HEK293 (cell line): ENCODE data around the gene MOGAT3.

ENCODE experiments used
- CTCF ChIA-PET: fragments of 350-600 bp; formaldehyde crosslinking; extraction: SDS; loops from one replicate; lab custom pipeline; 2021; ENCODE audit warnings: antibody characterized with exemption; lab: Yijun Ruan, JAX
- POLR2A ChIA-PET: fragments of 300-600 bp; formaldehyde crosslinking; extraction: SDS; loops from one replicate; lab custom pipeline; 2020; ENCODE audit warnings: antibody characterized with exemption, inconsistent platforms; lab: Yijun Ruan, JAX
- H3K27ac ChIP-seq: fragments of 200-500 bp; sonication (Bioruptor generic); 2 replicates; pipeline ENCODE4 v1.5.1; 2014; ENCODE audit warnings: low read depth, low read length, control low read depth, inconsistent platforms; ENCODE audit errors: extremely low read depth
- H3K36me3 ChIP-seq, 2 experiments: fragments of 200-500 bp in 1 of 2; sonication (Bioruptor generic) in 1 of 2; 1 replicate in 1 of 2; 2 replicates in 1 of 2; pipeline ENCODE4 v1.5.1; 2014 to 2017; ENCODE audit warnings: inconsistent platforms in 2 of 2, low read length in 2 of 2; ENCODE audit not compliant: control insufficient read depth in 2 of 2, insufficient read depth in 1 of 2
- H3K4me1 ChIP-seq: fragments of 200-500 bp; sonication (Bioruptor generic); 2 replicates; pipeline ENCODE4 v1.5.1; 2014; ENCODE audit warnings: mild to moderate bottlenecking, low read length, inconsistent platforms; ENCODE audit not compliant: control insufficient read depth, insufficient read depth
- H3K4me3 ChIP-seq: 2 replicates; pipeline ENCODE4 v1.5.1; 2011; ENCODE audit warnings: low read depth, mild to moderate bottlenecking, control low read depth, low read length, moderate library complexity
- H3K9me3 ChIP-seq: fragments of 200-500 bp; sonication (Bioruptor generic); 2 replicates; pipeline ENCODE4 v1.5.1; 2014; ENCODE audit warnings: low read depth, low read length, inconsistent platforms; ENCODE audit not compliant: control insufficient read depth, insufficient read depth
- EGR2 ChIP-seq: fragments of 450-650 bp; formaldehyde crosslinking; IDR thresholded peaks from 2 replicates; pipeline ENCODE4 v1.5.1; 2016; ENCODE audit warnings: low read depth, missing biosample characterization, missing genetic modification characterization
- GLIS1 ChIP-seq: fragments of 450-650 bp; formaldehyde crosslinking; IDR thresholded peaks from 2 replicates; pipeline ENCODE4 v1.5.1; 2016; ENCODE audit warnings: missing biosample characterization, missing genetic modification characterization
- SP7 ChIP-seq: fragments of 450-650 bp; formaldehyde crosslinking; IDR thresholded peaks from 2 replicates; pipeline ENCODE4 v1.5.1; 2016; ENCODE audit warnings: missing biosample characterization, missing genetic modification characterization
- ZBTB20 ChIP-seq: fragments of 450-650 bp; formaldehyde crosslinking; IDR thresholded peaks from 2 replicates; pipeline ENCODE4 v1.5.1; 2016; ENCODE audit warnings: missing biosample characterization, missing genetic modification characterization
- ZBTB48 ChIP-seq: fragments of 450-650 bp; formaldehyde crosslinking; IDR thresholded peaks from 2 replicates; pipeline ENCODE4 v1.5.1; 2016; ENCODE audit warnings: missing biosample characterization, missing genetic modification characterization
- ZFHX2 ChIP-seq: fragments of 450-650 bp; formaldehyde crosslinking; conservative IDR thresholded peaks from 2 replicates; pipeline ENCODE4 v1.5.1; 2016; ENCODE audit warnings: missing biosample characterization, missing genetic modification characterization
- ZNF157 ChIP-seq: fragments of 450-650 bp; formaldehyde crosslinking; IDR thresholded peaks from 2 replicates; pipeline ENCODE4 v1.5.1; 2016; ENCODE audit warnings: missing biosample characterization, missing genetic modification characterization
- ZNF184 ChIP-seq: fragments of 450-650 bp; IDR thresholded peaks from 2 replicates; pipeline ENCODE4 v1.5.1; 2018; ENCODE audit warnings: missing biosample characterization, mild to moderate bottlenecking, missing genetic modification characterization
- ZNF211 ChIP-seq: fragments of 450-650 bp; formaldehyde crosslinking; IDR thresholded peaks from 2 replicates; pipeline ENCODE4 v1.5.1; 2016; ENCODE audit warnings: low read depth, missing biosample characterization, missing genetic modification characterization
- ZNF214 ChIP-seq: fragments of 450-650 bp; formaldehyde crosslinking; IDR thresholded peaks from 2 replicates; pipeline ENCODE4 v1.5.1; 2017; ENCODE audit warnings: missing biosample characterization, mild to moderate bottlenecking, missing genetic modification characterization, borderline replicate concordance
- ZNF223 ChIP-seq: fragments of 450-650 bp; formaldehyde crosslinking; IDR thresholded peaks from 2 replicates; pipeline ENCODE4 v1.5.1; 2016; ENCODE audit warnings: missing biosample characterization, missing genetic modification characterization
- ZNF23 ChIP-seq: fragments of 450-650 bp; formaldehyde crosslinking; IDR thresholded peaks from 2 replicates; pipeline ENCODE4 v1.5.1; 2016; ENCODE audit warnings: missing biosample characterization, missing genetic modification characterization, borderline replicate concordance
- ZNF274 ChIP-seq, 2 experiments: fragments of 200-500 bp in 1 of 2; fragments of 450-650 bp in 1 of 2; sonication (Bioruptor generic) in 1 of 2; formaldehyde crosslinking in 1 of 2; IDR thresholded peaks; 2 replicates each; pipeline versions ENCODE4 v1.5.1 to v1.6.1; 2014 to 2016; ENCODE audit warnings: borderline replicate concordance in 1 of 2, inconsistent platforms in 1 of 2, low read length in 1 of 2, missing biosample characterization in 1 of 2, missing genetic modification characterization in 1 of 2
- ZNF354C ChIP-seq: fragments of 450-650 bp; formaldehyde crosslinking; IDR thresholded peaks from 2 replicates; pipeline ENCODE4 v1.5.1; 2016; ENCODE audit warnings: missing biosample characterization, missing genetic modification characterization, low read depth, borderline replicate concordance
- ZNF404 ChIP-seq: fragments of 450-650 bp; formaldehyde crosslinking; IDR thresholded peaks from 2 replicates; pipeline ENCODE4 v1.5.1; 2017; ENCODE audit warnings: missing biosample characterization, missing genetic modification characterization
- ZNF473 ChIP-seq: fragments of 450-650 bp; formaldehyde crosslinking; IDR thresholded peaks from 2 replicates; pipeline ENCODE4 v1.5.1; 2017; ENCODE audit warnings: missing biosample characterization, missing genetic modification characterization
- ZNF510 ChIP-seq: fragments of 450-650 bp; formaldehyde crosslinking; IDR thresholded peaks from 2 replicates; pipeline ENCODE4 v1.5.1; 2018; ENCODE audit warnings: mild to moderate bottlenecking, missing genetic modification characterization, missing biosample characterization; ENCODE audit not compliant: insufficient replicate concordance
- ZNF521 ChIP-seq: fragments of 450-650 bp; formaldehyde crosslinking; IDR thresholded peaks from 2 replicates; pipeline ENCODE4 v1.5.1; 2017; ENCODE audit warnings: missing biosample characterization, mild to moderate bottlenecking, missing genetic modification characterization
- ZNF600 ChIP-seq: fragments of 450-650 bp; formaldehyde crosslinking; IDR thresholded peaks from 2 replicates; pipeline ENCODE4 v1.5.1; 2016; ENCODE audit warnings: missing biosample characterization, missing genetic modification characterization
- ZNF624 ChIP-seq: fragments of 450-650 bp; formaldehyde crosslinking; IDR thresholded peaks from 2 replicates; pipeline ENCODE4 v1.5.1; 2017; ENCODE audit warnings: missing biosample characterization, missing genetic modification characterization
- ZNF707 ChIP-seq: fragments of 450-650 bp; formaldehyde crosslinking; IDR thresholded peaks from 2 replicates; pipeline ENCODE4 v1.5.1; 2016; ENCODE audit warnings: missing biosample characterization, missing genetic modification characterization
- ZNF785 ChIP-seq: fragments of 450-650 bp; formaldehyde crosslinking; IDR thresholded peaks from 2 replicates; pipeline ENCODE4 v1.5.1; 2016; ENCODE audit warnings: missing biosample characterization, missing genetic modification characterization
- TF ChIP-seq, protein P1 (sequence below): fragments of 450-650 bp; formaldehyde crosslinking; IDR thresholded peaks from 2 replicates; pipeline ENCODE4 v1.5.1; 2016; ENCODE audit warnings: missing biosample characterization, missing genetic modification characterization, low read depth
- TF ChIP-seq, protein P2 (sequence below): fragments of 450-650 bp; formaldehyde crosslinking; IDR thresholded peaks from 2 replicates; pipeline ENCODE4 v1.5.1; 2017; ENCODE audit warnings: missing biosample characterization, missing genetic modification characterization
- TF ChIP-seq, protein P3 (sequence below): fragments of 450-650 bp; formaldehyde crosslinking; IDR thresholded peaks from 2 replicates; pipeline ENCODE4 v1.5.1; 2016; ENCODE audit warnings: missing biosample characterization, missing genetic modification characterization
- TF ChIP-seq, protein P4 (sequence below): fragments of 450-650 bp; formaldehyde crosslinking; IDR thresholded peaks from 2 replicates; pipeline ENCODE4 v1.5.1; 2016; ENCODE audit warnings: missing biosample characterization, missing genetic modification characterization

Gene MOGAT3

DNA sequence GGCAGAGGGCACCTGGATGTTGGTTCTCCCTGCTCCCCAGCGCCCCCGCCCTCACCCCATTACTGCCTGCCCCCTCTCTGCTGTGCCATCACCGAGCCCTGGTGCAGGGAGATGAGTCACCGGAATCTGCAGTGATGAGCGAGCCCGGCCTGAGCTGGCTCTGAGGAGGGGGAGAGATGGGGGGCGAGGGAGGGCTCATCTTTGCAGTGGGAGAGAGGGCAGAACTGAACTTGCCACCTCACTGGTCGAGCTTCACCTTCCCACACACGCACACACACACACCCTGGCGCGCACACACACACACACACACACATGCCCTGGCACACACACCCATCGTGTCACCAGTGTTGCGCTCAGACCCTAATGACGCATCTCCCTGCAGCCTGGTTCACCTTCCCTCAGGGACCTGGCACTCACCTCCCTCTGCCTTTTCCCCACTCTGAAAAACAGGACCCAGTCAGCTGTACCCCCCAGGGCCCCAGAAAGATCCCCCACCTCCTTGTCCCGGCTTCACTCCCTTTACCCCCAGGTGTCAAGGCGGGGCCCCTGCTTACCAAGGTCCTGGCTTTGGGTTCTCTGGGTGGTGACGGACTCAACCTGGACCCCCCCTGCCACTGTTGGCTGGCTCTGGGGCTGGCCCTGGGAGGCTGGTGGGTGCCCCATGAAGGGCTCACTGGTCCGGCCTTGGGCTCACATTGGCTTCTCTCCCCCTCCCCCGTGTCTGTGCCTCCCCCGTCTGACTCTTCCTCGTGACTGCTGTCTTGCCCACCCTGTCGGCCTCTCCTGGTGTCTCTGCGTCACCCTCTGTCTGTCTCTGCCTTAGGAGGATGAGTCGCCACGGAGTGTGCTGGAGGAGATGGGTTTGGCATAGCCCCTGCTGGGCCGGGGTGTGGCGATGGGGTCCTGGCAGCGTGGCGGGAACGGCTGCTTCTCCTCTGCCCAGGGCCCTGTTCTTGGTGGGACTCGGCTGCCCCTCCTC is 40.9 kb downstream of the MOGAT3 start (continued):
- TF ChIP-seq ZBTB20 (tag by site-specific recombination) (peak; percentile 60), ZNF600 (tag by site-specific recombination) (peak; percentile 49; the same call in 1 of the 2 replicates), GLIS1 (peak; percentile 95), ZNF214 (no peak), ZFHX2 (peak; percentile 90), EGR2 (tag by site-specific recombination) (peak; percentile 77), ZNF354C (no peak), SP7 (peak; percentile 45; the same call in 1 of the 2 replicates), ZNF473 (tag by site-specific recombination) (0 out of 2 replicates have a peak, but pooled peaks have one; percentile 35), ZNF157 (tag by site-specific recombination) (0 out of 2 replicates have a peak, but pooled peaks have one; percentile 12), ZNF785 (tag by site-specific recombination) (no peak), ZNF223 (tag by site-specific recombination) (peak; percentile 13; the same call in 1 of the 2 replicates)
- TF ChIP-seq, protein P1, sequence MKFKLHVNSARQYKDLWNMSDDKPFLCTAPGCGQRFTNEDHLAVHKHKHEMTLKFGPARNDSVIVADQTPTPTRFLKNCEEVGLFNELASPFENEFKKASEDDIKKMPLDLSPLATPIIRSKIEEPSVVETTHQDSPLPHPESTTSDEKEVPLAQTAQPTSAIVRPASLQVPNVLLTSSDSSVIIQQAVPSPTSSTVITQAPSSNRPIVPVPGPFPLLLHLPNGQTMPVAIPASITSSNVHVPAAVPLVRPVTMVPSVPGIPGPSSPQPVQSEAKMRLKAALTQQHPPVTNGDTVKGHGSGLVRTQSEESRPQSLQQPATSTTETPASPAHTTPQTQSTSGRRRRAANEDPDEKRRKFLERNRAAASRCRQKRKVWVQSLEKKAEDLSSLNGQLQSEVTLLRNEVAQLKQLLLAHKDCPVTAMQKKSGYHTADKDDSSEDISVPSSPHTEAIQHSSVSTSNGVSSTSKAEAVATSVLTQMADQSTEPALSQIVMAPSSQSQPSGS (tag by site-specific recombination), result no peak
- TF ChIP-seq, protein P2, sequence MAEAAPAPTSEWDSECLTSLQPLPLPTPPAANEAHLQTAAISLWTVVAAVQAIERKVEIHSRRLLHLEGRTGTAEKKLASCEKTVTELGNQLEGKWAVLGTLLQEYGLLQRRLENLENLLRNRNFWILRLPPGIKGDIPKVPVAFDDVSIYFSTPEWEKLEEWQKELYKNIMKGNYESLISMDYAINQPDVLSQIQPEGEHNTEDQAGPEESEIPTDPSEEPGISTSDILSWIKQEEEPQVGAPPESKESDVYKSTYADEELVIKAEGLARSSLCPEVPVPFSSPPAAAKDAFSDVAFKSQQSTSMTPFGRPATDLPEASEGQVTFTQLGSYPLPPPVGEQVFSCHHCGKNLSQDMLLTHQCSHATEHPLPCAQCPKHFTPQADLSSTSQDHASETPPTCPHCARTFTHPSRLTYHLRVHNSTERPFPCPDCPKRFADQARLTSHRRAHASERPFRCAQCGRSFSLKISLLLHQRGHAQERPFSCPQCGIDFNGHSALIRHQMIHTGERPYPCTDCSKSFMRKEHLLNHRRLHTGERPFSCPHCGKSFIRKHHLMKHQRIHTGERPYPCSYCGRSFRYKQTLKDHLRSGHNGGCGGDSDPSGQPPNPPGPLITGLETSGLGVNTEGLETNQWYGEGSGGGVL, result peak; percentile 95
- TF ChIP-seq, protein P3, sequence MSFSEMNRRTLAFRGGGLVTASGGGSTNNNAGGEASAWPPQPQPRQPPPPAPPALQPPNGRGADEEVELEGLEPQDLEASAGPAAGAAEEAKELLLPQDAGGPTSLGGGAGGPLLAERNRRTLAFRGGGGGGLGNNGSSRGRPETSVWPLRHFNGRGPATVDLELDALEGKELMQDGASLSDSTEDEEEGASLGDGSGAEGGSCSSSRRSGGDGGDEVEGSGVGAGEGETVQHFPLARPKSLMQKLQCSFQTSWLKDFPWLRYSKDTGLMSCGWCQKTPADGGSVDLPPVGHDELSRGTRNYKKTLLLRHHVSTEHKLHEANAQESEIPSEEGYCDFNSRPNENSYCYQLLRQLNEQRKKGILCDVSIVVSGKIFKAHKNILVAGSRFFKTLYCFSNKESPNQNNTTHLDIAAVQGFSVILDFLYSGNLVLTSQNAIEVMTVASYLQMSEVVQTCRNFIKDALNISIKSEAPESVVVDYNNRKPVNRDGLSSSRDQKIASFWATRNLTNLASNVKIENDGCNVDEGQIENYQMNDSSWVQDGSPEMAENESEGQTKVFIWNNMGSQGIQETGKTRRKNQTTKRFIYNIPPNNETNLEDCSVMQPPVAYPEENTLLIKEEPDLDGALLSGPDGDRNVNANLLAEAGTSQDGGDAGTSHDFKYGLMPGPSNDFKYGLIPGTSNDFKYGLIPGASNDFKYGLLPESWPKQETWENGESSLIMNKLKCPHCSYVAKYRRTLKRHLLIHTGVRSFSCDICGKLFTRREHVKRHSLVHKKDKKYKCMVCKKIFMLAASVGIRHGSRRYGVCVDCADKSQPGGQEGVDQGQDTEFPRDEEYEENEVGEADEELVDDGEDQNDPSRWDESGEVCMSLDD (tag by site-specific recombination), result no peak

DNA sequence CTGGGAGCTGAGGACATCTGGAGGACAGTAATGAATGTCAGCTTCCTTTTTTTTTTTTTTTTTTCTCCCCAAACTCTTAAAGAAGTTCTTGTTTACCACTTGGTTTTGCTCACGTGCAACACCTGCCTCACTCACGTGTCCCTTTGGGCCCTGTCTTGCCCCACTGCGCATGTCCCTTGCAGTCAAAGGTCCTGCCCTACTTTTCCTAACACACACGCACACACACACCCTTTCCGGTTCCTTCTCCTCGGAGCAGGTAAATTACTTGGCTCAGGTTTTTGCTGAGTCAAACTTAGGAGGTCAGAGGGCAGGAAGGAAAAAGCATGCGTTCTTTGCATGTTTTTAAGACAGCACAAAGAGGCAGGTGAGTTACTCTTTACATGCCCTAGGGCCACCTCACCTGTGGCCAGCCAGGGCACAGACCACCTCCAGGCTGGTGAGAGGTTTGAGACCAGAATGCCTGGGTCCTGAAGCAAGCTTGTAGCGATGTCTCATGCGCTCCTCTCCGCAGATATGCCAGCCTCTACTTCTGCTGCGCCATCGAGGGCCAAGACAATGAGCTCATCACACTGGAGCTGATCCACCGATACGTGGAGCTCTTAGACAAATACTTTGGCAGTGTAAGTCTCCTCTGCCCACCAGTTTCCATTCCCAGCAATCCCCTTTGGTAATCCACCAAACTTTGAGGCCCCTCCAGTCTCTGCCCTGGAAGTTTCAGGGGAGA is 43.8 kb downstream of the MOGAT3 start:
- ChIA-PET CTCF (interaction anchor here (0.5 to 8.6 kb wide), 8 partner anchors 13 to 87 kb away, joined by 3 to 84 read pairs (median 4); no protein-coding TSS in a partner anchor), POLR2A (interaction anchor here (0.5 to 1.0 kb wide), 5 partner anchors 8 to 195 kb away, joined by 3 to 6 read pairs (median 4); partner anchors contain the start of genes PLOD3 and VGF)
- Histone ChIP-seq H3K4me1 (peaks cover 5% of the 10 kb centered on the region; the same call in 1 of the 2 replicates), H3K4me3 (no peak overlapping the region), H3K27ac (no peak overlapping the region), H3K36me3 (peaks cover 3 to 17% of the 10 kb centered on the region in 2 experiments; a peak in 2 of 3 replicates), H3K9me3 (no peaks in the 10 kb centered on the region)
- no peak for TF ChIP-seq ZNF23 (tag by site-specific recombination)
- no peak for TF ChIP-seq ZNF211
- no peak for TF ChIP-seq ZNF510
- TF ChIP-seq GLIS1, result no peak
- no peak for TF ChIP-seq ZNF404
- TF ChIP-seq ZNF521 (tag by site-specific recombination), result no peak
- no peak for TF ChIP-seq ZNF274 (IDR thresholded peaks at IDR 0.05; ENCODE audit: low read length)
- TF ChIP-seq ZNF274 (tag by site-specific recombination; IDR thresholded peaks at IDR 0.05; ENCODE audit: borderline replicate concordance), result no peak
- TF ChIP-seq, protein P4, sequence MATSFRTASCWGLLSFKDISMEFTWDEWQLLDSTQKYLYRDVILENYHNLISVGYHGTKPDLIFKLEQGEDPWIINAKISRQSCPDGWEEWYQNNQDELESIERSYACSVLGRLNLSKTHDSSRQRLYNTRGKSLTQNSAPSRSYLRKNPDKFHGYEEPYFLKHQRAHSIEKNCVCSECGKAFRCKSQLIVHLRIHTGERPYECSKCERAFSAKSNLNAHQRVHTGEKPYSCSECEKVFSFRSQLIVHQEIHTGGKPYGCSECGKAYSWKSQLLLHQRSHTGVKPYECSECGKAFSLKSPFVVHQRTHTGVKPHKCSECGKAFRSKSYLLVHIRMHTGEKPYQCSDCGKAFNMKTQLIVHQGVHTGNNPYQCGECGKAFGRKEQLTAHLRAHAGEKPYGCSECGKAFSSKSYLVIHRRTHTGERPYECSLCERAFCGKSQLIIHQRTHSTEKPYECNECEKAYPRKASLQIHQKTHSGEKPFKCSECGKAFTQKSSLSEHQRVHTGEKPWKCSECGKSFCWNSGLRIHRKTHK, result no peak
- TF ChIP-seq ZNF707 (tag by site-specific recombination), result no peak
- no peak for TF ChIP-seq ZNF473 (tag by site-specific recombination)
- TF ChIP-seq ZBTB48 (tag by site-specific recombination), result no peak
- no peak for TF ChIP-seq ZNF184 (tag by site-specific recombination)
- no peak for TF ChIP-seq ZNF624 (tag by site-specific recombination)
